Erythroblast (primary cell): Measurements from ENCODE around the gene FAM13C.

ENCODE experiments used
- GATA1 ChIP-seq: IDR thresholded peaks from 2 replicates; pipeline ENCODE4 v1.6.1; 2011; ENCODE audit warnings: low read depth, mild to moderate bottlenecking, control low read depth, low read length, moderate library complexity
- POLR2A ChIP-seq: IDR thresholded peaks from 2 replicates; pipeline ENCODE4 v1.6.1; 2011; ENCODE audit warnings: mild to moderate bottlenecking, low read length

DNA sequence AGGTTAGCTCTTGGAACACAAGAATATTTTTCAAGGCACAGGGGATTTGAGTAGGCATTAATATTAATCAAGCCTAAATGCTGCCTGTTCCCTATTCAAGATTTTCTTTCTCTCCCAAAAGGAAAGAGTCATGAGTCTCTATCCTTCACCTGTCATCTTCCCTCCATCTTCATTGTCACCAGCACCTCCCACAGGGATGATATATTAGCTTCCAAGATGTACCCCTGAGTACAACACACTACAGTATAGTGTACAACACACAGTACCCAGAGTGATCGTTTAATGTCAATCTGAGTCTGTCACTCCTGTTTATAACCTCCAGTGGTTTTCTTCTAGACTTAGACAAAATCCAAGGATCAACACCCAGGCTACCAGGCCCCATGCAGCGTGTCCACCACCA, 50.1 kb downstream of the FAM13C start:
- TF ChIP-seq POLR2A (no peak), GATA1 (no peak)
